Measurements from ENCODE around the gene NOS3.

- TF ChIP-seq CTCF (IDR thresholded peaks at IDR 0.05) (no peak), POLR2A (IDR thresholded peaks at IDR 0.05) (no peak)
Observed at GRCh38 chr7:151000897-151001495, 10.2 kb downstream of the NOS3 start.

Data from uterus (tissue), 2 donors.